CD14-positive monocyte (primary cell): ENCODE measurements around the gene LRRC72. TPM values are rescaled to one million over a fixed set of nuclear protein-coding genes. Genes with fewer than 3 reads are reported as not detected.

Source experiments
- DNase-seq, 3 donors: peaks; one replicate each; pipeline ENCODE4 v3.0.0-alpha.2; 2011 to 2022
- H2AFZ ChIP-seq: 2 replicates; pipeline ENCODE4 v1.6.0; 2012; ENCODE audit warnings: mild to moderate bottlenecking, low read depth, low read length, inconsistent platforms; ENCODE audit not compliant: insufficient read depth, poor library complexity, severe bottlenecking
- H3K27ac ChIP-seq, 2 donors: 1 replicate in 1 of 2; 2 replicates in 1 of 2; pipeline ENCODE4 v1.5.1; 2012 to 2013; ENCODE audit warnings: low read length in 2 of 2, control low read depth in 1 of 2, inconsistent platforms in 1 of 2, low read depth in 1 of 2, mild to moderate bottlenecking in 1 of 2
- H3K27me3 ChIP-seq, 2 donors: one replicate each; pipeline versions ENCODE4 v1.6.0 to v1.6.1; 2011 to 2013; ENCODE audit warnings: low read length in 2 of 2; ENCODE audit not compliant: control insufficient read depth in 2 of 2, insufficient read depth in 2 of 2
- H3K36me3 ChIP-seq, 2 donors: replicated peaks in 1 of 2; 1 replicate in 1 of 2; 2 replicates in 1 of 2; pipeline versions ENCODE4 v1.5.1 to v1.6.1; 2012 to 2013; ENCODE audit warnings: low read length in 2 of 2, control low read depth in 1 of 2, inconsistent platforms in 1 of 2, mild to moderate bottlenecking in 1 of 2; ENCODE audit not compliant: insufficient read depth in 2 of 2, control insufficient read depth in 1 of 2
- H3K4me1 ChIP-seq, 2 donors: 1 replicate in 1 of 2; 2 replicates in 1 of 2; pipeline versions ENCODE4 v1.5.1 to v1.6.1; 2012 to 2013; ENCODE audit warnings: low read length in 2 of 2, control low read depth in 1 of 2, inconsistent platforms in 1 of 2, mild to moderate bottlenecking in 1 of 2, moderate library complexity in 1 of 2; ENCODE audit not compliant: insufficient read depth in 2 of 2, control insufficient read depth in 1 of 2
- H3K4me2 ChIP-seq: replicated peaks from 2 replicates; pipeline ENCODE3; 2012; ENCODE audit warnings: low read length, moderate library complexity, mild to moderate bottlenecking; ENCODE audit not compliant: poor library complexity, severe bottlenecking; ENCODE audit errors: extremely low read depth
- H3K4me3 ChIP-seq, 3 experiments: fragments of 200-600 bp in 1 of 3; sonication (generic) in 1 of 3; replicated peaks in 1 of 3; 1 replicate in 2 of 3; 2 replicates in 1 of 3; pipeline ENCODE4 v1.5.1; 2011 to 2013; ENCODE audit warnings: low read length in 3 of 3, mild to moderate bottlenecking in 3 of 3, control low read depth in 2 of 3, low read depth in 2 of 3, inconsistent platforms in 1 of 3, moderate library complexity in 1 of 3
- H3K79me2 ChIP-seq: 2 replicates; pipeline ENCODE4 v1.6.0; 2012; ENCODE audit warnings: mild to moderate bottlenecking, control low read depth, inconsistent platforms, low read length, moderate library complexity; ENCODE audit not compliant: insufficient read depth
- H3K9ac ChIP-seq: 2 replicates; pipeline ENCODE4 v1.6.0; 2017; ENCODE audit warnings: low read length, mild to moderate bottlenecking; ENCODE audit not compliant: insufficient read depth, poor library complexity, severe bottlenecking
- H3K9me3 ChIP-seq, 2 donors: replicated peaks in 1 of 2; 1 replicate in 1 of 2; 2 replicates in 1 of 2; pipeline versions ENCODE4 v1.5.1 to v1.6.1; 2012 to 2013; ENCODE audit warnings: low read length in 2 of 2, control low read depth in 1 of 2; ENCODE audit not compliant: control insufficient read depth in 1 of 2, insufficient read depth in 1 of 2
- H4K20me1 ChIP-seq: 2 replicates; pipeline ENCODE4 v1.6.0; 2012; ENCODE audit warnings: mild to moderate bottlenecking, low read length, control low read depth, moderate library complexity; ENCODE audit not compliant: insufficient read depth
- H3K27ac Mint-ChIP-seq, 7 donors: one replicate each; pipeline ENCODE4 v1.8.0; 2020; ENCODE audit warnings: mild to moderate bottlenecking in 7 of 7, mixed read lengths in 7 of 7, moderate library complexity in 6 of 7, inconsistent platforms in 2 of 7
- H3K27me3 Mint-ChIP-seq, 3 donors: one replicate each; pipeline ENCODE4 v1.8.0; 2021 to 2022; ENCODE audit warnings: low read depth in 3 of 3, mild to moderate bottlenecking in 3 of 3, mixed read lengths in 3 of 3, moderate library complexity in 3 of 3, inconsistent platforms in 1 of 3
- H3K36me3 Mint-ChIP-seq, 2 donors: one replicate each; pipeline ENCODE4 v1.8.0; 2020; ENCODE audit warnings: mixed read lengths in 2 of 2, inconsistent platforms in 1 of 2, mild to moderate bottlenecking in 1 of 2
- H3K4me1 Mint-ChIP-seq: one replicate; pipeline ENCODE4 v1.8.0; 2020; ENCODE audit warnings: mild to moderate bottlenecking, mixed read lengths
- H3K4me3 Mint-ChIP-seq, 2 donors: one replicate each; pipeline ENCODE4 v1.8.0; 2020; ENCODE audit warnings: mild to moderate bottlenecking in 2 of 2, mixed read lengths in 2 of 2, moderate library complexity in 1 of 2
- H3K9me3 Mint-ChIP-seq, 7 donors: one replicate each; pipeline ENCODE4 v1.8.0; 2020 to 2022; ENCODE audit warnings: mixed read lengths in 7 of 7, mild to moderate bottlenecking in 6 of 7, moderate library complexity in 6 of 7, inconsistent platforms in 2 of 7
- CTCF ChIP-seq: fragments of 200-600 bp; IDR thresholded peaks from one replicate; pipeline ENCODE4 v1.8.0; 2022; ENCODE audit warnings: antibody characterized with exemption, mild to moderate bottlenecking
- WGBS: methylation state at CpG from one replicate; pipeline ENCODE4 v1.1.5; 2013; ENCODE audit warnings: missing lambda C conversion rate; ENCODE audit not compliant: insufficient coverage; 5-methylcytosine and 5-hydroxymethylcytosine counted together
- intact Hi-C, 2 donors: fragments of 100-400 bp; cut with micrococcal nuclease; formaldehyde crosslinking; loops; one replicate each; pipeline versions ENCODE4 v1.15.0 to v1.15.1; 2023
- polyA plus RNA-seq, 3 donors: library from polyadenylated mRNA; depleted of rRNA in 1 of 3; unstranded in 2 of 3; stranded (reverse) in 1 of 3; fragments of 300-500 nt in 2 of 3; fragments of >200 nt in 1 of 3; fragmentation: Illumina TruSeq in 2 of 3; gene quantifications; 1 replicate in 2 of 3; 2 replicates in 1 of 3; pipeline ENCODE4 v1.2.3, GENCODE V29; 2012 to 2021

Gene LRRC72
- polyA plus RNA-seq, 3 donors: not detected

DNA sequence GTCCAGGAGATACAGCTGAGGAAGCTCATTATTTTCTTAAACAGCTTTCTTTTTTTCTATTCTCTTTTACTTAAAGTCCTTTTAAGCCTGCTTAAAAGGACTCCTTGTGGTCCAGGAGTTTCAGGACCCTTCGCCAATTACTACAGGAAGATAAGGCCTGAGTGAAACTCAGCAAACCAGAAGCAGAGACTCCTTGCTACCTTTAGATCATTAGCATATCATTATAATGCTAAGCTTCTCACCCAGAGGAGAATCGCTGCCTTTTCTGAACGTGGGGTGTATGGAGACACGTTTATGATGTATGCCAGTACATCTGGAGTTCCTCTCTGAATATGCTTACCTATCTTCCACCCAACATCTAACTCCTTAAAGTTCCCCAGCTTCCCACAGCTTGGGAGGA, 71.4 kb downstream of the LRRC72 start:
- Histone ChIP-seq H3K4me2 (no peak overlapping the region), H3K36me3 (peaks cover 25 to 43% of the 10 kb centered on the region in 2 donors), H3K4me3 (no peak overlapping the region), H4K20me1 (no peaks in the 10 kb centered on the region), H3K4me1 (no peaks in the 10 kb centered on the region), H2AFZ (no peak overlapping the region), H3K79me2 (no peaks in the 10 kb centered on the region), H3K9ac (no peak overlapping the region), H3K27me3 (no peaks in the 10 kb centered on the region), H3K27ac (no peak overlapping the region), H3K9me3 (no peaks in the 10 kb centered on the region)
- no peak for DNase-seq
- Mint-ChIP-seq H3K9me3 (peaks cover 0 to 2% (median 0%) of the 10 kb centered on the region in 7 donors), H3K27ac (no peak overlapping the region), H3K4me1 (no peaks in the 10 kb centered on the region), H3K27me3 (no peaks in the 10 kb centered on the region), H3K4me3 (no peak overlapping the region), H3K36me3 (peaks cover 37 to 45% of the 10 kb centered on the region in 2 donors)
- no peak for TF ChIP-seq CTCF
- intact Hi-C loops: no loop called here
- no CpG with 5 or more reads among the region's 4 CpGs for WGBS

GRCh38 chr7:16599860-16600259, 73.2 kb downstream of the LRRC72 start:
- Mint-ChIP-seq H3K4me3 (no peak overlapping the region), H3K4me1 (no peaks in the 10 kb centered on the region), H3K27me3 (no peaks in the 10 kb centered on the region), H3K27ac (no peak overlapping the region), H3K36me3 (peaks cover 51 to 58% of the 10 kb centered on the region in 2 donors), H3K9me3 (peaks cover 0 to 2% (median 0%) of the 10 kb centered on the region in 7 donors)
- no peaks in the 10 kb centered on the region for H4K20me1 ChIP-seq
- H3K4me2 ChIP-seq: no peak overlapping the region
- H3K4me3 ChIP-seq: no peak overlapping the region
- no peak for DNase-seq
- H3K9ac ChIP-seq: no peak overlapping the region
- no peaks in the 10 kb centered on the region for H3K27me3 ChIP-seq
- no peaks in the 10 kb centered on the region for H3K4me1 ChIP-seq
- no peaks in the 10 kb centered on the region for H3K79me2 ChIP-seq
- TF ChIP-seq CTCF: no peak
- no peak overlapping the region for H3K27ac ChIP-seq
- H2AFZ ChIP-seq: no peak overlapping the region
- H3K36me3 ChIP-seq: peaks cover 30 to 62% of the 10 kb centered on the region in 2 donors
- intact Hi-C loops: no loop called here
- no peaks in the 10 kb centered on the region for H3K9me3 ChIP-seq
- 97% methylated on average over 5 of the region's 7 CpGs for WGBS
